ENCODE data around the gene ANO8. TPM values are rescaled to one million over a fixed set of nuclear protein-coding genes. Genes with fewer than 3 reads are reported as not detected.
A peak's percentile ranks its signal among the peaks of the same experiment; 100 is the strongest.

Gene ANO8
- total and polyA plus RNA-seq, 2 of the 13 experiments (the other 11 are each of a cell fraction or from before 2014, with no cell fraction given), result 1.8 to 3.5 TPM

DNA sequence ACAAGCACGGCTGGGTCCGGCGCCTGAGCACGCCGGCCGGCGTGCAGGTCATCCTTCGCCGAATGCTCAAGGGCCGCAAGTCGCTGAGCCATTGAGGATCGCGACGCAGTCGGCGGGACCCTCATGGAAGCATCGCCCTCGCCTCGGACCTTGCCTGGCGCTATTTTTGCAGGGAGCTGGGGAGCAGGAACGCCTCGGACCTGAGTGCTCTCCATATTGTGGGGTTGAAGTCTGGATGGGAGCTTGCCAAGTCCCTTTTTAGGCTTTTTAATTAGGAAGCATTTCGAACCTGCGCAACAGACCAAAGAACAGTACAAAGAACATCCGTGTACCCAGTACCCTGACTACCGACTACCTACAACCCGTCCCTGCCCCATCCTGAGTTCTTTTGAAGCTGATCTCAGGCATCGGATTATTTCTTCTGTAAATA is 28.4 kb downstream of the ANO8 start:
- Histone ChIP-seq H3K27me3 (ENCODE audit: control insufficient read depth in 1 of 2, insufficient read depth in 2 of 2, low read length in 2 of 2) (no peaks in the 10 kb centered on the region; a peak in 1 of 5 replicates), H3K4me2 (ENCODE audit: low read depth, low read length) (peak overlapping the region; percentile 92), H3K9ac (ENCODE audit: insufficient read depth, low read depth, low read length) (peak overlapping the region; percentile 87), H3K36me3 (replicated peaks in 1 of 2; ENCODE audit: control insufficient read depth in 1 of 2, insufficient read depth in 2 of 2, low read length in 2 of 2) (no peaks in the 10 kb centered on the region), H3K9me3 (ENCODE audit: low read length) (no peaks in the 10 kb centered on the region), H4K20me1 (ENCODE audit: insufficient read depth, low read length) (peaks cover 4% of the 10 kb centered on the region; the same call in 1 of the 2 replicates), H3K4me3 (replicated peaks in 1 of 3; ENCODE audit: insufficient read depth in 1 of 3, low read depth in 2 of 3, low read length in 3 of 3) (peak overlapping the region; percentile 60 to 87 (median 85)), H2AFZ (ENCODE audit: low read length) (no peak overlapping the region), H3K4me1 (ENCODE audit: insufficient read depth, low read length) (peaks cover 46% of the 10 kb centered on the region), H3K79me2 (ENCODE audit: insufficient read depth, low read length) (peaks cover 21% of the 10 kb centered on the region), H3K27ac (ENCODE audit: extremely low read length, insufficient read depth, low read length) (peak overlapping the region; percentile 91)
- in situ Hi-C loops (cut with HindIII; ENCODE audit: extremely low pct_ligation_motif_present, low pct_unique_long_range_greater_than_20kb) (no loop called here), intact Hi-C loops (cut with micrococcal nuclease; ENCODE audit: unreplicated experiment) (no loop called here)
- FAIRE-seq, result no peak
- ChIA-PET CTCF (ENCODE audit: low intra/inter-chr PET ratio, low total read pairs) (interaction anchor here (0.8 kb wide), 1 partner anchor 13 kb away, joined by 4 read pairs; no protein-coding TSS in a partner anchor), POLR2A (interaction anchor here (0.8 to 1.6 kb wide), 4 partner anchors 27 to 91 kb away, joined by 3 to 11 read pairs (median 4); partner anchors contain the start of genes ANO8 and USE1)
- BruUV-seq (replicated peaks), result no TSS peak
- 1% methylated on average over 21 of the region's 28 CpGs for WGBS (ENCODE audit: low lambda C conversion rate)
- no peak for DNase-seq (ENCODE audit: low spot score)
- no peak for ATAC-seq
- TF ChIP-seq SMYD3 (CRISPR knock-in tag; IDR thresholded peaks at IDR 0.05) (no peak), SRSF1 (optimal IDR thresholded peaks at IDR 0.05; ENCODE audit: low read depth, low read length) (no peak), POGZ (CRISPR knock-in tag; IDR thresholded peaks at IDR 0.05) (no peak), SOX6 (IDR thresholded peaks at IDR 0.05) (no peak), SOX6 (CRISPR knock-in tag; IDR thresholded peaks at IDR 0.05) (no peak), JUND (CRISPR knock-in tag; IDR thresholded peaks at IDR 0.05) (no peak), ZNF558 (CRISPR knock-in tag; IDR thresholded peaks at IDR 0.05; ENCODE audit: borderline replicate concordance) (no peak), ZSCAN12 (CRISPR knock-in tag; IDR thresholded peaks at IDR 0.05) (0 out of 2 replicates have a peak, but pooled peaks have one; percentile 60), LCORL (IDR thresholded peaks at IDR 0.05) (no peak), LCORL (CRISPR knock-in tag; IDR thresholded peaks at IDR 0.05) (no peak), ZNF616 (CRISPR knock-in tag; IDR thresholded peaks at IDR 0.05; ENCODE audit: low read depth) (no peak), FLYWCH1 (CRISPR knock-in tag; IDR thresholded peaks at IDR 0.05) (no peak), CBX1 (IDR thresholded peaks at IDR 0.05; ENCODE audit: low read depth) (no peak), ZNF253 (CRISPR knock-in tag; IDR thresholded peaks at IDR 0.05; ENCODE audit: borderline replicate concordance) (no peak)
- TF ChIP-seq, protein P1, sequence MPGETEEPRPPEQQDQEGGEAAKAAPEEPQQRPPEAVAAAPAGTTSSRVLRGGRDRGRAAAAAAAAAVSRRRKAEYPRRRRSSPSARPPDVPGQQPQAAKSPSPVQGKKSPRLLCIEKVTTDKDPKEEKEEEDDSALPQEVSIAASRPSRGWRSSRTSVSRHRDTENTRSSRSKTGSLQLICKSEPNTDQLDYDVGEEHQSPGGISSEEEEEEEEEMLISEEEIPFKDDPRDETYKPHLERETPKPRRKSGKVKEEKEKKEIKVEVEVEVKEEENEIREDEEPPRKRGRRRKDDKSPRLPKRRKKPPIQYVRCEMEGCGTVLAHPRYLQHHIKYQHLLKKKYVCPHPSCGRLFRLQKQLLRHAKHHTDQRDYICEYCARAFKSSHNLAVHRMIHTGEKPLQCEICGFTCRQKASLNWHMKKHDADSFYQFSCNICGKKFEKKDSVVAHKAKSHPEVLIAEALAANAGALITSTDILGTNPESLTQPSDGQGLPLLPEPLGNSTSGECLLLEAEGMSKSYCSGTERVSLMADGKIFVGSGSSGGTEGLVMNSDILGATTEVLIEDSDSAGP (CRISPR knock-in tag; IDR thresholded peaks at IDR 0.05; ENCODE audit: borderline replicate concordance), result no peak
- TF ChIP-seq, protein P2, sequence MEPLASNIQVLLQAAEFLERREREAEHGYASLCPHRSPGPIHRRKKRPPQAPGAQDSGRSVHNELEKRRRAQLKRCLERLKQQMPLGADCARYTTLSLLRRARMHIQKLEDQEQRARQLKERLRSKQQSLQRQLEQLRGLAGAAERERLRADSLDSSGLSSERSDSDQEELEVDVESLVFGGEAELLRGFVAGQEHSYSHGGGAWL (CRISPR knock-in tag; IDR thresholded peaks at IDR 0.05), result no peak
- TF ChIP-seq, protein P3, sequence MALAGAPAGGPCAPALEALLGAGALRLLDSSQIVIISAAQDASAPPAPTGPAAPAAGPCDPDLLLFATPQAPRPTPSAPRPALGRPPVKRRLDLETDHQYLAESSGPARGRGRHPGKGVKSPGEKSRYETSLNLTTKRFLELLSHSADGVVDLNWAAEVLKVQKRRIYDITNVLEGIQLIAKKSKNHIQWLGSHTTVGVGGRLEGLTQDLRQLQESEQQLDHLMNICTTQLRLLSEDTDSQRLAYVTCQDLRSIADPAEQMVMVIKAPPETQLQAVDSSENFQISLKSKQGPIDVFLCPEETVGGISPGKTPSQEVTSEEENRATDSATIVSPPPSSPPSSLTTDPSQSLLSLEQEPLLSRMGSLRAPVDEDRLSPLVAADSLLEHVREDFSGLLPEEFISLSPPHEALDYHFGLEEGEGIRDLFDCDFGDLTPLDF (CRISPR knock-in tag; IDR thresholded peaks at IDR 0.05), result no peak
- TF ChIP-seq, protein P4, sequence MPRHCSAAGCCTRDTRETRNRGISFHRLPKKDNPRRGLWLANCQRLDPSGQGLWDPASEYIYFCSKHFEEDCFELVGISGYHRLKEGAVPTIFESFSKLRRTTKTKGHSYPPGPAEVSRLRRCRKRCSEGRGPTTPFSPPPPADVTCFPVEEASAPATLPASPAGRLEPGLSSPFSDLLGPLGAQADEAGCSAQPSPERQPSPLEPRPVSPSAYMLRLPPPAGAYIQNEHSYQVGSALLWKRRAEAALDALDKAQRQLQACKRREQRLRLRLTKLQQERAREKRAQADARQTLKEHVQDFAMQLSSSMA (CRISPR knock-in tag; IDR thresholded peaks at IDR 0.05), result no peak
- TF ChIP-seq, protein P5, sequence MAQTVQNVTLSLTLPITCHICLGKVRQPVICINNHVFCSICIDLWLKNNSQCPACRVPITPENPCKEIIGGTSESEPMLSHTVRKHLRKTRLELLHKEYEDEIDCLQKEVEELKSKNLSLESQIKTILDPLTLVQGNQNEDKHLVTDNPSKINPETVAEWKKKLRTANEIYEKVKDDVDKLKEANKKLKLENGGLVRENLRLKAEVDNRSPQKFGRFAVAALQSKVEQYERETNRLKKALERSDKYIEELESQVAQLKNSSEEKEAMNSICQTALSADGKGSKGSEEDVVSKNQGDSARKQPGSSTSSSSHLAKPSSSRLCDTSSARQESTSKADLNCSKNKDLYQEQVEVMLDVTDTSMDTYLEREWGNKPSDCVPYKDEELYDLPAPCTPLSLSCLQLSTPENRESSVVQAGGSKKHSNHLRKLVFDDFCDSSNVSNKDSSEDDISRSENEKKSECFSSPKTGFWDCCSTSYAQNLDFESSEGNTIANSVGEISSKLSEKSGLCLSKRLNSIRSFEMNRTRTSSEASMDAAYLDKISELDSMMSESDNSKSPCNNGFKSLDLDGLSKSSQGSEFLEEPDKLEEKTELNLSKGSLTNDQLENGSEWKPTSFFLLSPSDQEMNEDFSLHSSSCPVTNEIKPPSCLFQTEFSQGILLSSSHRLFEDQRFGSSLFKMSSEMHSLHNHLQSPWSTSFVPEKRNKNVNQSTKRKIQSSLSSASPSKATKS (CRISPR knock-in tag; IDR thresholded peaks at IDR 0.05), result no peak
